Astrocyte of the cerebellum (primary cell): ENCODE measurements around the gene PIK3R3.
A peak's percentile ranks its signal among the peaks of the same experiment; 100 is the strongest.

ENCODE experiments used
- DNase-seq: peaks from one replicate; pipeline ENCODE4 v3.0.0-alpha.2; 2011; ENCODE audit warnings: low read depth
- H3K4me3 ChIP-seq: 2 replicates; pipeline ENCODE4 v1.5.1; 2011; ENCODE audit warnings: mild to moderate bottlenecking, low read depth, low read length, moderate library complexity
- in situ Hi-C: cut with HindIII; loops from 2 replicates; pipeline ENCODE4 v1.10.0; 2017; ENCODE audit warnings: low sequenced_read_pairs
- TF ChIP-seq, protein P1 (sequence below): IDR thresholded peaks from 2 replicates; pipeline ENCODE4 v1.5.1; 2012; ENCODE audit warnings: low read length, low read depth, moderate library complexity, mild to moderate bottlenecking; ENCODE audit errors: missing control alignments

Gene PIK3R3

DNA sequence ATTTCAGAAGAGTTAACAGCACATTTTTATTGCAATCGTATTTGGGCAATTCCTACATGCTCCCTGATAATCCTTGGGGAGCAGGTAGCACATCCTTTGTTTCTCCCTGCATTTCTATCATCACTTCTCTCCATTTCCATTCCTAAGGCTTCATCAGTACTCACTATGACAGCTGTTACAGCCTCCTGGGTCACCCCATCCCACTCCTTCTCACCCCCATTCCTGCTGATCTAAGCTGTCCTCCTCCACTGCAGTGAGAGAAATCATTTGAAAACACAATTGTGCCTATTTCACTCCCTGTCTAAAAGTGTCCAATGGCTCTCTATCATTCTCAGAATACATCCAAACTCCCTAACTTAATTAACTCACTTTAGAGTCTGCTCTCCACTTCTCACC lies 25.5 kb upstream of the PIK3R3 start:
- H3K4me3 ChIP-seq: no peak overlapping the region
- no peak for DNase-seq
- in situ Hi-C loops: no loop called here
- TF ChIP-seq, protein P1, sequence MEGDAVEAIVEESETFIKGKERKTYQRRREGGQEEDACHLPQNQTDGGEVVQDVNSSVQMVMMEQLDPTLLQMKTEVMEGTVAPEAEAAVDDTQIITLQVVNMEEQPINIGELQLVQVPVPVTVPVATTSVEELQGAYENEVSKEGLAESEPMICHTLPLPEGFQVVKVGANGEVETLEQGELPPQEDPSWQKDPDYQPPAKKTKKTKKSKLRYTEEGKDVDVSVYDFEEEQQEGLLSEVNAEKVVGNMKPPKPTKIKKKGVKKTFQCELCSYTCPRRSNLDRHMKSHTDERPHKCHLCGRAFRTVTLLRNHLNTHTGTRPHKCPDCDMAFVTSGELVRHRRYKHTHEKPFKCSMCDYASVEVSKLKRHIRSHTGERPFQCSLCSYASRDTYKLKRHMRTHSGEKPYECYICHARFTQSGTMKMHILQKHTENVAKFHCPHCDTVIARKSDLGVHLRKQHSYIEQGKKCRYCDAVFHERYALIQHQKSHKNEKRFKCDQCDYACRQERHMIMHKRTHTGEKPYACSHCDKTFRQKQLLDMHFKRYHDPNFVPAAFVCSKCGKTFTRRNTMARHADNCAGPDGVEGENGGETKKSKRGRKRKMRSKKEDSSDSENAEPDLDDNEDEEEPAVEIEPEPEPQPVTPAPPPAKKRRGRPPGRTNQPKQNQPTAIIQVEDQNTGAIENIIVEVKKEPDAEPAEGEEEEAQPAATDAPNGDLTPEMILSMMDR: no peak

GRCh38 chr1:46153732-46154131 lies 21.3 kb upstream of the PIK3R3 start:
- no peak overlapping the region for H3K4me3 ChIP-seq
- no peak for DNase-seq
- in situ Hi-C loops: no loop called here
- TF ChIP-seq, protein P1: no peak

- in situ Hi-C loops: no loop called here
These were observed 20.8 kb upstream of the PIK3R3 start for GRCh38 chr1:46153228-46153627.

GRCh38 chr1:46152016-46152415 lies 19.6 kb upstream of the PIK3R3 start:
- H3K4me3 ChIP-seq: no peak overlapping the region
- TF ChIP-seq, protein P1: no peak
- DNase-seq: peak; percentile 51
- in situ Hi-C loops: no loop called here

More at GRCh38 chr1:46153228-46153627, 20.8 kb upstream of the PIK3R3 start:
- DNase-seq: no peak
- TF ChIP-seq, protein P1: no peak
- H3K4me3 ChIP-seq: no peak overlapping the region

GRCh38 chr1:46150085-46150484 lies 17.7 kb upstream of the PIK3R3 start:
- TF ChIP-seq, protein P1: no peak
- H3K4me3 ChIP-seq: no peak overlapping the region
- no peak for DNase-seq
- in situ Hi-C loops: no loop called here

DNA sequence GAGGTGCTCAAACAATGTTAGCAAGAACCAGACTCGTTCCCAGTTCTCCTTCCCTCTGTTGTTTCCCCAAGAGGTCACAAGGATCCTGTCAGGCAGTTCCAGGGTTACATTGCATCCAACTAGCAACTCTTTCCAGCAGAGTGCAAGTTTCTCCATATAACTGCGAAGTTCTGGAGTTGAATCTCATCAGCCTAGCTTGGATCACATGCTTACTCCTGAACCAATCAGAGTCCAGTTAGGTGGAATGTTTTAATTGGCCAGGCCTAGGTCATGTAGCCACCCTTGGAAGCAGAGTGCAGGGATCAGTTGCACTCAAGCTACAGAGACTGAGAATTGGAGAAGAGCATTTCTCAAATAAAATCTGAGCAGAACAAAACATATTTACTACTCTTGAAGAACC lies 15.9 kb upstream of the PIK3R3 start:
- no peak for DNase-seq
- no peak overlapping the region for H3K4me3 ChIP-seq
- TF ChIP-seq, protein P1: no peak
- in situ Hi-C loops: no loop called here

DNA sequence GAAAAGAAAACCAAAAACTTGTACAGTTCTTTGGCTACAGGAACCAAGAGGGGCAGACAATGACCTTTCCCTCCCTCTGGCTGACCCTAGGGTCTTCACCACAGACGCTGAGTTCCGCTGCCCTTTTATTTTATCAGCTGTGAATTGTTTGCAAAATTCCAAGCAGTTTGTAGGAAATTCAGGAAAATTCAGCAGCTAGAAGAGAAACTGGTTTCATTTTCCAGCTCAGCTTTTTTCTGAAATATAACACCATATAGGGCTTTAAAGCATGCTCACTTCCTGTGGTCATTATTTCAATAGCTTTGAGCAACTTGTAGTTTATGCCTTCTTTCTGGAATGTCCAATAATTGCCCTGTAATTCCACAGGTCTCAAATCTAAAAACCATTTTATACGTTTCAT lies 5.5 kb upstream of the PIK3R3 start:
- H3K4me3 ChIP-seq: peak overlapping the region; percentile 28
- in situ Hi-C loops: no loop called here
- DNase-seq: peak; percentile 45

More for the DNA sequence above, 5.5 kb upstream of the PIK3R3 start:
- TF ChIP-seq, protein P1: no peak
